MCF 10A (cell line): ENCODE measurements around the gene MRRF. TPM values are rescaled to one million over a fixed set of nuclear protein-coding genes. Genes with fewer than 3 reads are reported as not detected.

Experiments
- BruUV-seq: library from RNA; stranded (reverse); fragments of 400-500 nt; replicated peaks from 2 replicates; lab custom pipeline; 2021; lab: Mats Ljungman, UMichigan
- CTCF ChIA-PET: fragments of 300-600 bp; sonication (Branson Sonifier 250); formaldehyde crosslinking; extraction: SDS; loops from one replicate; lab custom pipeline; 2021; ENCODE audit warnings: antibody characterized with exemption, inconsistent platforms; lab: Yijun Ruan, JAX
- POLR2A ChIA-PET: fragments of 300-600, 350-650 bp; sonication (Branson Sonifier 250); formaldehyde crosslinking; extraction: SDS; loops from one replicate; lab custom pipeline; 2020; ENCODE audit warnings: antibody characterized with exemption, inconsistent platforms; lab: Yijun Ruan, JAX
- DNase-seq: peaks from one replicate; pipeline ENCODE4 v3.0.0-alpha.2; 2018; ENCODE audit not compliant: unreplicated experiment
- H3K27ac Mint-ChIP-seq: one replicate; pipeline ENCODE4 v1.8.0; 2022; ENCODE audit warnings: mild to moderate bottlenecking, low read depth, mixed read lengths; ENCODE audit not compliant: unreplicated experiment
- H3K27me3 Mint-ChIP-seq: one replicate; pipeline ENCODE4 v1.8.0; 2022; ENCODE audit warnings: mixed read lengths; ENCODE audit not compliant: insufficient read depth, unreplicated experiment
- H3K36me3 Mint-ChIP-seq: one replicate; pipeline ENCODE4 v1.8.0; 2022; ENCODE audit warnings: mild to moderate bottlenecking, moderate library complexity, mixed read lengths; ENCODE audit not compliant: insufficient read depth, unreplicated experiment
- H3K4me1 Mint-ChIP-seq: one replicate; pipeline ENCODE4 v1.8.0; 2022; ENCODE audit warnings: mixed read lengths; ENCODE audit not compliant: insufficient read depth, unreplicated experiment
- H3K4me3 Mint-ChIP-seq: one replicate; pipeline ENCODE4 v1.8.0; 2022; ENCODE audit warnings: mild to moderate bottlenecking, moderate library complexity, mixed read lengths; ENCODE audit not compliant: unreplicated experiment
- H3K9me3 Mint-ChIP-seq: one replicate; pipeline ENCODE4 v1.8.0; 2022; ENCODE audit warnings: mixed read lengths; ENCODE audit not compliant: unreplicated experiment
- intact Hi-C: fragments of 100-400 bp; cut with micrococcal nuclease; formaldehyde crosslinking; loops from 2 replicates; pipeline ENCODE4 v1.14.1; 2022
- total RNA-seq: library from RNA; stranded (reverse); gene quantifications from 2 replicates; pipeline ENCODE4 v1.2.3, GENCODE V29; 2022
- TF ChIP-seq, protein P1 (sequence below): fragments of 200-600 bp; IDR thresholded peaks from one replicate; pipeline ENCODE4 v1.8.0; 2022; ENCODE audit warnings: antibody characterized with exemption, mild to moderate bottlenecking; ENCODE audit not compliant: unreplicated experiment

The MRRF gene
- total RNA-seq, 1 experiment from 2014 or later, result 90.3 TPM

DNA sequence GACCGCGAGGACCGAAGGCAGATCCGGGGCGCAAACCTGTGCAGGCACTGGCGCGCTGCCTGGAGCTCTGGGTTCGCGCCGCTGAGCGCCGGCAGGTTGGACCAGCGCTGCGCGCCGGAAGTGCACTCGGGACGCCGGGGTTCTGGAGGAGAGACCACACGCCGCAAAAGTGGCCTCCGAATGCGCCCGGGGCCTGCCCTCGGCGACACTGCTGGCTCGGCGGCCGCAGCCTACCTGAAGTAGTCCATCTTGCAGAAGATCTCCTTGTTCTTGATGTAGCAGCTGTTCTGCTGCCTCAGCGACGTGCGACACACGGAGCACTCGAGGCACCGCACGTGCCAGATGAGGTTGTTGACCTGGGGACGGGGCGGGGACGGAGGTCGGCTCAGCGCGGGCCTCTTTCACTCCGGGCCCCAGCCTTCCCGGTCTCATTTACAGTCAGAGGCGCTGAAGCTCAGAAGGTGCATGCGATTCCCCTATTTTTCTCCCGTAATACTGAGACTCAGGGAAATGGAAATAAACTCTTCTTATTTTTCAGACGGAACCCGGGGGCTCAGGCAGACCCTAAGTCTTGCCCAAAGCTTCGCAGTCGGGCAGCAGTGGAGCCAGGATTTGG, 38.4 kb upstream of the MRRF start:
- Mint-ChIP-seq H3K27me3 (no peaks in the 10 kb centered on the region), H3K27ac (no peak overlapping the region), H3K4me3 (no peak overlapping the region), H3K9me3 (no peaks in the 10 kb centered on the region), H3K4me1 (no peaks in the 10 kb centered on the region), H3K36me3 (no peaks in the 10 kb centered on the region)
- DNase-seq, result no peak
- no TSS peak for BruUV-seq
- TF ChIP-seq, protein P1, sequence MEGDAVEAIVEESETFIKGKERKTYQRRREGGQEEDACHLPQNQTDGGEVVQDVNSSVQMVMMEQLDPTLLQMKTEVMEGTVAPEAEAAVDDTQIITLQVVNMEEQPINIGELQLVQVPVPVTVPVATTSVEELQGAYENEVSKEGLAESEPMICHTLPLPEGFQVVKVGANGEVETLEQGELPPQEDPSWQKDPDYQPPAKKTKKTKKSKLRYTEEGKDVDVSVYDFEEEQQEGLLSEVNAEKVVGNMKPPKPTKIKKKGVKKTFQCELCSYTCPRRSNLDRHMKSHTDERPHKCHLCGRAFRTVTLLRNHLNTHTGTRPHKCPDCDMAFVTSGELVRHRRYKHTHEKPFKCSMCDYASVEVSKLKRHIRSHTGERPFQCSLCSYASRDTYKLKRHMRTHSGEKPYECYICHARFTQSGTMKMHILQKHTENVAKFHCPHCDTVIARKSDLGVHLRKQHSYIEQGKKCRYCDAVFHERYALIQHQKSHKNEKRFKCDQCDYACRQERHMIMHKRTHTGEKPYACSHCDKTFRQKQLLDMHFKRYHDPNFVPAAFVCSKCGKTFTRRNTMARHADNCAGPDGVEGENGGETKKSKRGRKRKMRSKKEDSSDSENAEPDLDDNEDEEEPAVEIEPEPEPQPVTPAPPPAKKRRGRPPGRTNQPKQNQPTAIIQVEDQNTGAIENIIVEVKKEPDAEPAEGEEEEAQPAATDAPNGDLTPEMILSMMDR, result no peak
- ChIA-PET CTCF (no interaction called here), POLR2A (no interaction called here)
- intact Hi-C loops, result no loop called here

GRCh38 chr9:122226758-122227574, 37.7 kb upstream of the MRRF start:
- Mint-ChIP-seq H3K27me3 (no peaks in the 10 kb centered on the region), H3K4me1 (no peaks in the 10 kb centered on the region), H3K4me3 (no peak overlapping the region), H3K27ac (no peak overlapping the region), H3K9me3 (no peaks in the 10 kb centered on the region), H3K36me3 (no peaks in the 10 kb centered on the region)
- TF ChIP-seq, protein P1, result no peak
- intact Hi-C loops, result no loop called here
- no peak for DNase-seq
- CTCF ChIA-PET, result no interaction called here
- no TSS peak for BruUV-seq
- POLR2A ChIA-PET, result no interaction called here

DNA sequence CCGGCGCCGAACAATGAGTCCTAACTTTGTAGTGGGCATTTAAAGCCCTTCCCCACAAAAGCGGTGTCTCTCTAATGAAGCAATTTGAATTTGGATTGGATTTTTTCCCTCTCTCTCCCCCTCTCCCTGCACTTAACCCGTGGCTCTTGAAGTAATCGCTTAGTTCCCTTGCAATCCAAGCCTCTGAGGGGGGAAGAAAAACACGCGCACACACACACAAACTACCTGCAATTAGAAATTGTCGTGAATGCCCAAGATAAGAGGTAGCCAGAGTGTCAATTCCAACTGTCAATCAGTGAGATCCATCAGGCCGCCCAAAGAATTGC, 37.1 kb upstream of the MRRF start:
- intact Hi-C loops, result no loop called here
- H3K4me3 Mint-ChIP-seq, result no peak overlapping the region
- ChIA-PET POLR2A (interaction anchor here (1.1 kb wide), 1 partner anchor 37 kb away, joined by 3 read pairs; the partner anchor contains the start of genes MRRF and RBM18), CTCF (no interaction called here)
- no peaks in the 10 kb centered on the region for H3K27me3 Mint-ChIP-seq
- H3K36me3 Mint-ChIP-seq, result no peaks in the 10 kb centered on the region
- H3K27ac Mint-ChIP-seq, result no peak overlapping the region
- H3K4me1 Mint-ChIP-seq, result no peaks in the 10 kb centered on the region
- H3K9me3 Mint-ChIP-seq, result no peaks in the 10 kb centered on the region
- BruUV-seq, result no TSS peak
- TF ChIP-seq, protein P1, result no peak
- no peak for DNase-seq

DNA sequence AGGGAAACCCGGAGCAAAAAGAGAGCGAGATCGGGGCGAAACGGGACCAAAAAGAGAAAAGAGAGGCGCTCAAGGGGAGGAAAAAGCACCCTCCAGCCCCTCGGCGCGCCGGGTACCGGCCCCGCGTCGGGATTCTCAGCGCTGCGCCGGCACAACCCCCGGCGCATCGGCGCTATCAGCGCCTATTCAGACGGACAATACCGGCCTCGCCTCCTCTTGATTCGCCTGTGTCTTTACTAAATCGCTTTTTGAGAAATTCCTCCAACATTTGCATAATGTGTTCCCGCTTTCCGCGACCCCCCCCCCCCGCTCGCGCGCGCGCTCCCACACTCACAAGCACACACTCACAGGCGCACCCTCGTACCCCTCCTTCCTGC, 36.5 kb upstream of the MRRF start:
- no peaks in the 10 kb centered on the region for H3K36me3 Mint-ChIP-seq
- TF ChIP-seq, protein P1, result no peak
- no peaks in the 10 kb centered on the region for H3K4me1 Mint-ChIP-seq
- intact Hi-C loops, result no loop called here
- peak overlapping the region; percentile 26 for H3K4me3 Mint-ChIP-seq
- POLR2A ChIA-PET, result interaction anchor here (1.1 kb wide), 1 partner anchor 37 kb away, joined by 3 read pairs; the partner anchor contains the start of genes MRRF and RBM18
- BruUV-seq, result no TSS peak
- H3K27me3 Mint-ChIP-seq, result no peaks in the 10 kb centered on the region
- CTCF ChIA-PET, result no interaction called here
- no peak overlapping the region for H3K27ac Mint-ChIP-seq
- DNase-seq, result no peak
- H3K9me3 Mint-ChIP-seq, result no peaks in the 10 kb centered on the region
